SK-N-SH (cell line): ENCODE measurements around the gene CBY2. TPM values are rescaled to one million over a fixed set of nuclear protein-coding genes. Genes with fewer than 3 reads are reported as not detected.
"Not testable (repeated sequence)": the region's sequence is repeated elsewhere in the genome, so short reads cannot be mapped to it uniquely, and the experiment has no call there.

Experiments
- CTCF ChIA-PET: fragments of 300-600, 350-600 bp; formaldehyde crosslinking; extraction: SDS; loops from one replicate; lab custom pipeline; 2021; lab: Yijun Ruan, JAX
- POLR2A ChIA-PET: fragments of 350-600 bp; sonication (Branson Sonifier 250); formaldehyde crosslinking; extraction: SDS; loops from one replicate; lab custom pipeline; 2020; ENCODE audit warnings: antibody characterized with exemption, inconsistent platforms; lab: Yijun Ruan, JAX
- DNase-seq: peaks from one replicate; pipeline ENCODE4 v3.0.0; 2012
- H2AFZ ChIP-seq: fragments of 200-600 bp; sonication (generic); 2 replicates; pipeline ENCODE4 v1.8.1; 2016; ENCODE audit warnings: antibody characterized with exemption, mild to moderate bottlenecking, low read depth
- H3F3A ChIP-seq: fragments of 200-600 bp; sonication (generic); replicated peaks from 2 replicates; pipeline ENCODE3; 2016; ENCODE audit warnings: antibody characterized with exemption, mild to moderate bottlenecking; ENCODE audit not compliant: insufficient read depth
- H3K27ac ChIP-seq, 2 experiments: fragments of 200-500 bp in 1 of 2; fragments of 200-600 bp in 1 of 2; sonication (Bioruptor generic) in 1 of 2; sonication (generic), shearing (Covaris generic) in 1 of 2; 2 replicates each; pipeline versions ENCODE4 v1.5.1 to v1.6.1; 2014 to 2016; ENCODE audit warnings: low read depth in 2 of 2, inconsistent platforms in 1 of 2, low read length in 1 of 2, mild to moderate bottlenecking in 1 of 2, mixed read lengths in 1 of 2
- H3K27me3 ChIP-seq: fragments of 200-600 bp; sonication (generic), shearing (Covaris generic); 2 replicates; pipeline ENCODE4 v1.6.1; 2016; ENCODE audit warnings: mixed run types; ENCODE audit not compliant: insufficient read depth
- H3K36me3 ChIP-seq, 2 experiments: fragments of 200-500 bp in 1 of 2; fragments of 200-600 bp in 1 of 2; sonication (Bioruptor generic) in 1 of 2; sonication (generic) in 1 of 2; replicated peaks in 1 of 2; 2 replicates each; pipeline versions ENCODE3 to v1.5.1; 2014 to 2016; ENCODE audit warnings: low read length in 1 of 2, mild to moderate bottlenecking in 1 of 2; ENCODE audit not compliant: insufficient read depth in 2 of 2, control insufficient read depth in 1 of 2
- H3K4me1 ChIP-seq, 2 experiments: fragments of 200-500 bp in 1 of 2; fragments of 200-600 bp in 1 of 2; sonication (Bioruptor generic) in 1 of 2; sonication (generic), shearing (Covaris generic) in 1 of 2; 2 replicates each; pipeline versions ENCODE4 v1.5.1 to v1.6.1; 2014 to 2016; ENCODE audit warnings: low read depth in 1 of 2, low read length in 1 of 2, mixed run types in 1 of 2; ENCODE audit not compliant: insufficient read depth in 2 of 2, control insufficient read depth in 1 of 2
- H3K4me2 ChIP-seq: fragments of 200-600 bp; sonication (generic), shearing (Covaris generic); 2 replicates; pipeline ENCODE4 v1.6.1; 2017; ENCODE audit warnings: mixed run types
- H3K4me3 ChIP-seq, 2 experiments: fragments of 200-500 bp in 1 of 2; fragments of 200-600 bp in 1 of 2; sonication (Bioruptor generic) in 1 of 2; sonication (generic), shearing (Covaris generic) in 1 of 2; 2 replicates each; pipeline versions ENCODE4 v1.5.1 to v1.8.1; 2014 to 2016; ENCODE audit warnings: low read depth in 2 of 2, inconsistent platforms in 1 of 2, low read length in 1 of 2, mild to moderate bottlenecking in 1 of 2, mixed read lengths in 1 of 2, moderate library complexity in 1 of 2
- H3K79me2 ChIP-seq: fragments of 200-600 bp; sonication (generic); 2 replicates; pipeline ENCODE4 v1.8.1; 2017; ENCODE audit warnings: mild to moderate bottlenecking; ENCODE audit not compliant: insufficient read depth
- H3K9ac ChIP-seq: fragments of 200-600 bp; sonication (generic); 2 replicates; pipeline ENCODE4 v1.6.1; 2017; ENCODE audit warnings: mixed run types
- H3K9me2 ChIP-seq: fragments of 200-600 bp; sonication (generic); 2 replicates; pipeline ENCODE4 v1.6.1; 2017; ENCODE audit warnings: mixed run types
- H3K9me3 ChIP-seq: fragments of 200-600 bp; sonication (generic); 2 replicates; pipeline ENCODE4 v1.6.1; 2017; ENCODE audit warnings: mixed run types, mild to moderate bottlenecking, moderate library complexity
- H4K20me1 ChIP-seq: fragments of 200-600 bp; sonication (generic); 2 replicates; pipeline ENCODE4 v1.6.1; 2017; ENCODE audit warnings: mild to moderate bottlenecking, mixed run types; ENCODE audit not compliant: insufficient read depth
- ELF1 ChIP-seq: IDR thresholded peaks from 2 replicates; pipeline ENCODE4 v1.4.0; 2012
- EP300 ChIP-seq, 2 experiments: IDR thresholded peaks; 2 replicates each; pipeline versions ENCODE4 v1.4.0 to v1.6.1; 2012; ENCODE audit warnings: borderline replicate concordance in 1 of 2, low read depth in 1 of 2, low read length in 1 of 2
- GABPA ChIP-seq: IDR thresholded peaks from 2 replicates; pipeline ENCODE4 v1.4.0; 2012; ENCODE audit warnings: low read depth, mild to moderate bottlenecking
- MEF2A ChIP-seq: IDR thresholded peaks from 2 replicates; pipeline ENCODE4 v1.4.0; 2012; ENCODE audit warnings: low read depth, borderline replicate concordance
- NRF1 ChIP-seq: IDR thresholded peaks from 2 replicates; pipeline ENCODE4 v1.6.1; 2012; ENCODE audit warnings: low read depth, mild to moderate bottlenecking, low read length
- RXRA ChIP-seq: IDR thresholded peaks from 2 replicates; pipeline ENCODE4 v1.4.0; 2012; ENCODE audit warnings: low read depth, mild to moderate bottlenecking, borderline replicate concordance
- SIN3A ChIP-seq: IDR thresholded peaks from 2 replicates; pipeline ENCODE4 v1.6.1; 2012; ENCODE audit warnings: low read depth, mild to moderate bottlenecking, low read length, moderate library complexity, borderline replicate concordance
- WGBS: methylation state at CpG from one replicate; pipeline ENCODE4 v1.1.6; 2017; ENCODE audit warnings: low lambda C conversion rate; 5-methylcytosine and 5-hydroxymethylcytosine counted together
- polyA plus RNA-seq, 3 experiments: library from polyadenylated mRNA; depleted of rRNA; stranded (reverse); fragments of >200 nt; gene quantifications; 2 replicates each; pipeline ENCODE4 v1.2.3, GENCODE V29; 2012
- TF ChIP-seq, protein P1 (sequence below): IDR thresholded peaks from 2 replicates; pipeline ENCODE4 v1.4.0; 2012; ENCODE audit warnings: low read depth
- TF ChIP-seq, protein P2 (sequence below): fragments of 200-600 bp; sonication (generic); IDR thresholded peaks from 2 replicates; pipeline ENCODE4 v1.6.1; 2017; ENCODE audit warnings: antibody characterized with exemption, mild to moderate bottlenecking, moderate library complexity
- TF ChIP-seq, protein P3 (sequence below): fragments of 150-350 bp; IDR thresholded peaks from 2 replicates; pipeline ENCODE4 v1.6.1; 2017; ENCODE audit warnings: antibody characterized with exemption, low read length, low read depth, borderline replicate concordance

CBY2 gene
- polyA plus RNA-seq, 1 of the 3 experiments (the other 2 are of a cell fraction) = not detected

DNA sequence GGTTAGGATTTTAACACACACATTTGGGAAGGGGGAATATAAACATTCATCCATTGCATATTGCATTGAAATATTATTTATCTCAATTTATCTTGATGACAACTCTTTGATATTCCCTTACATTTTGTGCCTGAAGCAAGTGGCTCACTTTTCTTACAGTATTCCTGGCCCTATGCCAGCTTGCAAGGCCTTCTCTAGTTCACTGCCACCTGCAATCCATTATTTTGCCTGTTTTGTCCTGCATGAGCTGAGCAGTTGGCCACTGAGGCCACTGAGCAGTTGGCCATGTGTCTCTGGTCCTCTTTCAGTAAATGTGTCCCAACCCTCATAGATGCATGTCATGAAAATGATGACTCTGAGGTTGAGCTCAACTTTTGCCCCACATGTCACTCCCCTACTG, 49.8 kb downstream of the CBY2 start:
- Histone ChIP-seq H3K4me1 (no peaks in the 10 kb centered on the region; a peak in 2 of 4 replicates), H4K20me1 (no peaks in the 10 kb centered on the region), H3K36me3 (no peaks in the 10 kb centered on the region)
- CTCF ChIA-PET = interaction anchor here (0.6 kb wide), 1 partner anchor 13 kb away, joined by 3 read pairs; no protein-coding TSS in a partner anchor
- no peak for TF ChIP-seq RXRA
- TF ChIP-seq, protein P1, sequence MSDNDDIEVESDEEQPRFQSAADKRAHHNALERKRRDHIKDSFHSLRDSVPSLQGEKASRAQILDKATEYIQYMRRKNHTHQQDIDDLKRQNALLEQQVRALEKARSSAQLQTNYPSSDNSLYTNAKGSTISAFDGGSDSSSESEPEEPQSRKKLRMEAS = no peak
- no peak for TF ChIP-seq GABPA
- TF ChIP-seq SIN3A = no peak
- TF ChIP-seq ELF1 = no peak
- TF ChIP-seq, protein P2, sequence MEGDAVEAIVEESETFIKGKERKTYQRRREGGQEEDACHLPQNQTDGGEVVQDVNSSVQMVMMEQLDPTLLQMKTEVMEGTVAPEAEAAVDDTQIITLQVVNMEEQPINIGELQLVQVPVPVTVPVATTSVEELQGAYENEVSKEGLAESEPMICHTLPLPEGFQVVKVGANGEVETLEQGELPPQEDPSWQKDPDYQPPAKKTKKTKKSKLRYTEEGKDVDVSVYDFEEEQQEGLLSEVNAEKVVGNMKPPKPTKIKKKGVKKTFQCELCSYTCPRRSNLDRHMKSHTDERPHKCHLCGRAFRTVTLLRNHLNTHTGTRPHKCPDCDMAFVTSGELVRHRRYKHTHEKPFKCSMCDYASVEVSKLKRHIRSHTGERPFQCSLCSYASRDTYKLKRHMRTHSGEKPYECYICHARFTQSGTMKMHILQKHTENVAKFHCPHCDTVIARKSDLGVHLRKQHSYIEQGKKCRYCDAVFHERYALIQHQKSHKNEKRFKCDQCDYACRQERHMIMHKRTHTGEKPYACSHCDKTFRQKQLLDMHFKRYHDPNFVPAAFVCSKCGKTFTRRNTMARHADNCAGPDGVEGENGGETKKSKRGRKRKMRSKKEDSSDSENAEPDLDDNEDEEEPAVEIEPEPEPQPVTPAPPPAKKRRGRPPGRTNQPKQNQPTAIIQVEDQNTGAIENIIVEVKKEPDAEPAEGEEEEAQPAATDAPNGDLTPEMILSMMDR = no peak
- TF ChIP-seq, all 33 proteins: peak for 0
- Histone ChIP-seq H3K9me2 (no peaks in the 10 kb centered on the region), H3K79me2 (no peaks in the 10 kb centered on the region), H3K4me2 (no peak overlapping the region), H3K27ac (no peak overlapping the region), H3K4me3 (no peak overlapping the region), H3K9ac (no peak overlapping the region), H3F3A (no peaks in the 10 kb centered on the region), H3K9me3 (no peaks in the 10 kb centered on the region), H3K27me3 (no peaks in the 10 kb centered on the region; the same call in 1 of the 2 replicates), H2AFZ (no peak overlapping the region)
- POLR2A ChIA-PET = no interaction called here
- no peak for DNase-seq

DNA sequence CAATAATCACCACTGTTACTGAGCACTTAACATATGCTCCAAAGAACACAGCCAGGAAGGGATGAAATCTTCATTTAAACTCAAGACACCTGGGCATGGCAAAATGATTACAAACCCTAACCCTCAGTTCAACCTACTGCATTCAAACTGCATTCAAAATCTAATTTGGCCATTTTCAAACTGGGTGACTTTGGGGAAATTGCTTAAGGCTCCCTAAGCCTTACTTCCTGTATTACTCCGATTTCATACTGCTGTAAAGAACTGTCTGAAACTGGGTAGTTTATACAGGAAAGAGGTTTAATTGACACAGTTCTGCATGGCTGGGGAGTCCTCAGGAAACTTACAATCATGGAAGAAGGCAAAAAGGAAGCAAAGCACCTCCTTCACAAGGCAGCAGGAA, 50.4 kb downstream of the CBY2 start:
- POLR2A ChIA-PET = no interaction called here
- no peaks in the 10 kb centered on the region for H3K9me3 ChIP-seq
- no peak overlapping the region for H3K4me3 ChIP-seq
- no peaks in the 10 kb centered on the region for H3K79me2 ChIP-seq
- H3K9ac ChIP-seq = no peak overlapping the region
- no peak overlapping the region for H2AFZ ChIP-seq
- H3K36me3 ChIP-seq = no peaks in the 10 kb centered on the region
- H3K27me3 ChIP-seq = no peaks in the 10 kb centered on the region; the same call in 1 of the 2 replicates
- no peaks in the 10 kb centered on the region; a peak in 2 of 4 replicates for H3K4me1 ChIP-seq
- TF ChIP-seq, protein P3, sequence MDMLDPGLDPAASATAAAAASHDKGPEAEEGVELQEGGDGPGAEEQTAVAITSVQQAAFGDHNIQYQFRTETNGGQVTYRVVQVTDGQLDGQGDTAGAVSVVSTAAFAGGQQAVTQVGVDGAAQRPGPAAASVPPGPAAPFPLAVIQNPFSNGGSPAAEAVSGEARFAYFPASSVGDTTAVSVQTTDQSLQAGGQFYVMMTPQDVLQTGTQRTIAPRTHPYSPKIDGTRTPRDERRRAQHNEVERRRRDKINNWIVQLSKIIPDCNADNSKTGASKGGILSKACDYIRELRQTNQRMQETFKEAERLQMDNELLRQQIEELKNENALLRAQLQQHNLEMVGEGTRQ = no peak
- TF ChIP-seq EP300 (IDR thresholded peaks at IDR 0.05; ENCODE audit: borderline replicate concordance in 1 of 2, low read depth in 1 of 2, low read length in 1 of 2) (no peak), NRF1 (no peak), MEF2A (no peak)
- no peak for DNase-seq
- CTCF ChIA-PET = interaction anchor here (0.6 kb wide), 1 partner anchor 13 kb away, joined by 3 read pairs; no protein-coding TSS in a partner anchor
- WGBS = 46% methylated on average over 1 of the region's 1 CpG
- H3K27ac ChIP-seq = no peak overlapping the region
- no peaks in the 10 kb centered on the region for H4K20me1 ChIP-seq
- no peaks in the 10 kb centered on the region for H3F3A ChIP-seq
- H3K4me2 ChIP-seq = no peak overlapping the region
- H3K9me2 ChIP-seq = no peaks in the 10 kb centered on the region

DNA sequence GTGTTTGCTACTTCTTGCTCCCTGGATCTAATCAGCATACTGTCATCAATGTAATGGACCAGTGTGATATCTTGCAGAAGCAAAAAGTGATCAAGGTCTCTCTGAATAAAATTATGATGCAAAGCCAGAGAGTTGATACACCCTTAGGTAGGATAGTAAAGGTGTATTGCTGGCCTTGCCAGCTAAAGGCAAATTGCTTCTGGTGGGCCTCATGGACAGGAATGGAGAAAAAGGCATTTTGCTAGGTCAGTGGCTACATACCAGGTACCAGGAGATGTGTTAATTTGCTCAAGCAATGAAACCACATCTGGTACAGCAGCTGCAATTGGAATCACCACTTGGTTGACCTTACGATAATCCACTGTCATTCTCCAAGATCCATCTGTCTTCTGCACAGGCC, 54.4 kb downstream of the CBY2 start:
- H3K9me3 ChIP-seq, H3K36me3 ChIP-seq, H3K79me2 ChIP-seq, H3K9ac ChIP-seq, H3K27ac ChIP-seq, H3K4me3 ChIP-seq, POLR2A ChIA-PET, H3K9me2 ChIP-seq, DNase-seq, H3K4me2 ChIP-seq, H3K4me1 ChIP-seq, H2AFZ ChIP-seq, H4K20me1 ChIP-seq, H3K27me3 ChIP-seq, CTCF ChIA-PET, H3F3A ChIP-seq: not testable (repeated sequence)
- no CpG with 5 or more reads among the region's 1 CpG for WGBS

DNA sequence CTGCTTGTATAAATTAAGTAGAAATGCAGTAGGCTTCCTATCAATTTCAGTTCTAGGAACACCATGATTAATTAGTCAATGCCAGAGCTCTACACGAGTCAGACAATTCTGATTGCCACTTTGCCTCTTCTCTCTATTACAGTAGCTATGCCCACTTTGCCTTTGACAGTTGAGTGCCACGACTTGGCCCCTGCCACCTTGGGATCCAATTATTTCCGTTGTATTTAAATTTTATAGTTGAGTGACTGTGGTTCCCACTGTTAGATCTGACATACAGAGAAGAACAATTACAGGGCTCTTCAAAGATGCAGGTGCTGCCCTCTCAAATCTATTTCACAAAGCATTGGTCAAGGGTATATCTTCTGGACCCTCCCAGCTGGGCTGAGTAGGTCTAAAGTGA, 55.5 kb downstream of the CBY2 start:
- H3K36me3 ChIP-seq, H3K9me3 ChIP-seq, H3K4me1 ChIP-seq, H3K79me2 ChIP-seq, DNase-seq, H2AFZ ChIP-seq, H3K9me2 ChIP-seq, H3K4me2 ChIP-seq, H3K4me3 ChIP-seq, H3K27ac ChIP-seq, H3K9ac ChIP-seq, H3K27me3 ChIP-seq, POLR2A ChIA-PET, CTCF ChIA-PET, H3F3A ChIP-seq, H4K20me1 ChIP-seq: not testable (repeated sequence)
- 19% methylated on average over 3 of the region's 3 CpGs for WGBS
